LNCaP clone FGC (cell line): ENCODE results near the gene CHRDL2.

Source experiments
- DNase-seq: peaks from one replicate; pipeline ENCODE4 v3.0.0-alpha.2; 2011; ENCODE audit warnings: low read depth
- H3K4me3 ChIP-seq: 2 replicates; pipeline ENCODE4 v1.5.1; 2011; ENCODE audit warnings: mild to moderate bottlenecking, low read depth, low read length, control low read depth
- TF ChIP-seq, protein P1 (sequence below): IDR thresholded peaks from 2 replicates; pipeline ENCODE4 v1.5.1; 2012; ENCODE audit warnings: mild to moderate bottlenecking; ENCODE audit not compliant: control insufficient read depth, insufficient read depth; ENCODE audit errors: extremely low read depth

The CHRDL2 gene

DNA sequence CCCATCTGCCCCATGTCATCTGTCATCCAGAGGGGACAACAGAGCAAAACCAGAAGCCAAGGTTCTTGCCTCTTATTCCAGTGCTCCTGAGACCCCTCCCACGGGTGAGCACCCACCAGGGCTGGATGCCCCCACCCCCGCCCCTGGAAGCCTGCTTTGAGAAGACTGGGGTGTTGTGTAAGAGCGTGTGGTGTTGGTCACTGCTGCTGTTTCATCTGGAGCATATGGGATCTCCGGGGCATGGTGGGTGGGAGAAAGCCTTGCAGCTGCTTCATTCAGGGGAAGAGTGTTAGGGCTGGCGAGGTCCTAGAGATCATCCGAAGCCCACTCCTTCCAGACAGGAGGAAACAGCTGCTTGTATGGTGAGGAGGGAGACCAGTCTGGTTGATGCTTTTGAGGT lies 54.1 kb downstream of the CHRDL2 start:
- H3K4me3 ChIP-seq: no peak overlapping the region
- DNase-seq: no peak
- TF ChIP-seq, protein P1, sequence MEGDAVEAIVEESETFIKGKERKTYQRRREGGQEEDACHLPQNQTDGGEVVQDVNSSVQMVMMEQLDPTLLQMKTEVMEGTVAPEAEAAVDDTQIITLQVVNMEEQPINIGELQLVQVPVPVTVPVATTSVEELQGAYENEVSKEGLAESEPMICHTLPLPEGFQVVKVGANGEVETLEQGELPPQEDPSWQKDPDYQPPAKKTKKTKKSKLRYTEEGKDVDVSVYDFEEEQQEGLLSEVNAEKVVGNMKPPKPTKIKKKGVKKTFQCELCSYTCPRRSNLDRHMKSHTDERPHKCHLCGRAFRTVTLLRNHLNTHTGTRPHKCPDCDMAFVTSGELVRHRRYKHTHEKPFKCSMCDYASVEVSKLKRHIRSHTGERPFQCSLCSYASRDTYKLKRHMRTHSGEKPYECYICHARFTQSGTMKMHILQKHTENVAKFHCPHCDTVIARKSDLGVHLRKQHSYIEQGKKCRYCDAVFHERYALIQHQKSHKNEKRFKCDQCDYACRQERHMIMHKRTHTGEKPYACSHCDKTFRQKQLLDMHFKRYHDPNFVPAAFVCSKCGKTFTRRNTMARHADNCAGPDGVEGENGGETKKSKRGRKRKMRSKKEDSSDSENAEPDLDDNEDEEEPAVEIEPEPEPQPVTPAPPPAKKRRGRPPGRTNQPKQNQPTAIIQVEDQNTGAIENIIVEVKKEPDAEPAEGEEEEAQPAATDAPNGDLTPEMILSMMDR: no peak

DNA sequence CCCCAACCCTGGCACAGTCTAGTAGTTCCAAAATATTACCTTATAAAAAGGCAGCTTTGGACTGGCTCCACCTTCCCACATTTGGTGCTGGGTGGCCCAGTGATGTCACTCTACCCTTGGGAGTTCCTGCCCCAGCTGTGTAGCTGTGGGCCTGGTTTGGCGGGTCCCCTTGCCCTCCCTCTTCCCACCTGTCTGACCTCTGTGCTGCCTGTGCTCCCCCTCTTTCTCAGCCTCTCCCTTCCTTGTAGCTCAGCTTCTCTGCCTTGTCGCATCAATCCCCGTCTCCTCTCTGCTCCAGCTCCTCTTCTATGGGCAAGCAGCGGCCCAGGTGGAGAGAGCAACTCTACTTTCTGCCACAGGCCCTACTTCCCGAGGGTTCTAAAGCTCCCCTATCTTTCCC lies 54.6 kb downstream of the CHRDL2 start:
- no peak for DNase-seq
- TF ChIP-seq, protein P1: no peak

DNA sequence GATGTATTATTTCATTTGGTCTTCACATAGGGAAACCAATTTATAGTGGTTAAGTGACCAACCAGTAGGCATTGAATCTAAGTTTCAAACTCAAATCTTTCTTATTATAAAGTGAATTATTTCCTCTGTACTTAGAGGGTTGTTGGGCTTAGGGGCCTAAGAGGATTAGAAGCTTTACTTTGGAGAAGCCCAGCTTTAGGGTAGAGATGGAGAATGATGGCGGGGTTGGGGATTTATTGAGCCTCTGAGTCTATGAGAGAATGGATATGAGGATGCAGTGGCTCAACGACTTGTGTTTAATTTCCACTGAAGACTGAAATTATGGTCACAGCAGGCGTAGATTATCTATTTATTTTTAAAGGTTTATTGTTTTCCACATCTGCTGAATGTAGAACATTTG lies 55.5 kb downstream of the CHRDL2 start:
- TF ChIP-seq, protein P1: no peak
- DNase-seq: no peak

More for the DNA sequence above, 54.6 kb downstream of the CHRDL2 start:
- H3K4me3 ChIP-seq: no peak overlapping the region

DNA sequence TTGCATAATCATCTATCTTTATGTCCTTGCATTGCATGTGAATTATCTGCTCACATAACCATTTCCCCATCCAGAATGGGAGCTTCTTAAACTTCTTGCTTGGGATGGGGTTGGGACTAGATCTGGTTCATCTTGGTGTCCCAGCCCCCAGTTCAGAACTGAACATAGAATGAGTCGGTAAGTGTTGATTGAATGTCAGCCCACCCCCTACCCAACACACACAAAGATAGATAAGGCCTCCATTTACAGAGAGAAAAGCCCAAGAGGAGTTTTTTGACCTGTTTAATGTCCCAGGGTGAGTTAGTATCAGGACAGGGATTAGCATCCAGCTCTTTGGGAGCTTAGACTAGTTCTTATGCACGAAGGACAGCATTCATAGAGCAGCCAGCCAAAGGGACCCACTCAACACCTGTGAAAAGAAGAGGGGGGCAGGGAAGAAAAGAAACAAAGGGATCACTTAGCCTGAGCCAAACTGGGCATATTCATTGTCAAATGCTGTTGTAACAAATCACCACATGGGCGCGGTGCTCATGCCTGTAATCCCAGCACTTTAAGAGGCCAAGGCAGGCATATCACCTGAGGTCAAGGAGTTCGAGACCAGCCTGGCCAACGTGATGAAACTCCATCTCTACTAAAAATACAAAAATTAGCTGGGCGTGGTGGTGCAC lies 57.4 kb downstream of the CHRDL2 start:
- no peak overlapping the region for H3K4me3 ChIP-seq
- TF ChIP-seq, protein P1: no peak
- DNase-seq: no peak

More for the DNA sequence above, 55.5 kb downstream of the CHRDL2 start:
- no peak overlapping the region for H3K4me3 ChIP-seq

DNA sequence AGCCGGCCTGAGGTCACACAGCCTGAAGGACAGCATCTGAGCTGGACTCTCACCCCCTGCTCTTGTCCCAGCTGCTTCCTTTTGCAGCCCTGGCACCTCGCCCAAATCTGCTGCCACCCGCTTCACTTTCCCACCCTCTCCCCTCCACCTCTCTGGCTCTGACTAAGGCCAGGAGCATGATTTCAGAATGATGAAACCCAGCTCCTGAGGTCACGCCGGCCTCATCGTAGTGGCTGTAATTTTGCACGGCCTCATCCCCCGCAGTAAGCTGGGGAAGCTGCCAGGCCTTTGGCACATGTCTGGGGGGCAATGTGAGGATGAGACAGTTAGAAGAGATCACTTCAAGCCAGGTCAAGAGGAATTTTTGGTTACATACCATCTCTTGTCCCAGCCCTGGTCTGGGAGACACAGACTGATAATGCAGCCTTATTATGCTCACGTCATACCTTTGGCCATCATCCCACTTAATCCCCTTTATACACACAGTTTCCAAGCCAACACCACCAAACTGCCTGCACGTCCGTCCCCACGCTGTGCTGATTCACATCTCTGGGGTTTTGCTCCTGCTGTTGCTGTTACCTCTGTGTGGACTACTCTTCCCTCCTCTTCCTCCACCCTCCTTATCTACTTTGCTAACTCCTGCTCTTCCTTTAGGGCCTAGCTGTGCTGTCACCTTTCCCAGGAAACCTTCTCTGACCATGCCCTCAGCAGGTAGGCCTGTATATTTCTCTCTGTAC lies 58.1 kb downstream of the CHRDL2 start:
- TF ChIP-seq, protein P1: no peak
- no peak for DNase-seq
- H3K4me3 ChIP-seq: no peak overlapping the region

DNA sequence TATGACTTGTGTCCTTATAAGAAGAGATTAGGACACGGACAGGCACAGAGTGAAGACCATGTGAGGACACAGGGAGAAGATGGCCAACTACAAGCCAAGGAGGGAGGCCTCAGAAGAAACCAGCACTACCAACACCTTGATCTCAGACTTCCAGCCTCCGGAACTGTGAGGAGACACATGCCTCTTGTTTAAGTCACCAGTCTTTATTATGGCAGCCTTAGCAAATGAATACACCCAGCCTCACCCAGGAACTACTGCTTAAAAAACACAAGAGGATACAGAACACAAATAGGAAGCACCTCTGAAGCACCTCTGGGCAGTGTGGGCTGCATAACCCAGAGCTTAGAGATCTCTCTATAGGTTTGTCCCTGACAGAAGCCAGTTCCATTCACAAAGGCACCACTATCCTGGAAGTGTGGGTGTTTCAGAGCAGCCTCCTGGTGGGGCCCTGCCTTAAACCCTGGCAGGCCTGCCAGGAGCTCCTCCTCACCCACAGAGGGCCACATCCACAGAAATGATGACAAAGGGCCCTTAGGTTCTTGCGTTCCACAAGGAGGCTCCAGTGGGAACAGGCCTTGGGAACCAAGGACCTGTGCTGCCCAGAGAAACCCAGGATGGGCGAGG lies 58.8 kb downstream of the CHRDL2 start:
- TF ChIP-seq, protein P1: no peak
- no peak overlapping the region for H3K4me3 ChIP-seq
- no peak for DNase-seq
